Measurements from ENCODE around the gene CAVIN4.

GRCh38 chr9:100623969-100624368 lies 46.1 kb downstream of the CAVIN4 start:
- no peak for TF ChIP-seq CTCF (IDR thresholded peaks at IDR 0.05)
- no peak for TF ChIP-seq POLR2A (IDR thresholded peaks at IDR 0.05)

Data from right lobe of liver (tissue), 4 donors.